ENCODE data around the gene HIVEP2. TPM values are rescaled to one million over a fixed set of nuclear protein-coding genes. Genes with fewer than 3 reads are reported as not detected.
A peak's percentile ranks its signal among the peaks of the same experiment; 100 is the strongest.

The HIVEP2 gene
- total and polyA plus RNA-seq, 9 donors: 8.4 to 58.9 (median 32.1) TPM

DNA sequence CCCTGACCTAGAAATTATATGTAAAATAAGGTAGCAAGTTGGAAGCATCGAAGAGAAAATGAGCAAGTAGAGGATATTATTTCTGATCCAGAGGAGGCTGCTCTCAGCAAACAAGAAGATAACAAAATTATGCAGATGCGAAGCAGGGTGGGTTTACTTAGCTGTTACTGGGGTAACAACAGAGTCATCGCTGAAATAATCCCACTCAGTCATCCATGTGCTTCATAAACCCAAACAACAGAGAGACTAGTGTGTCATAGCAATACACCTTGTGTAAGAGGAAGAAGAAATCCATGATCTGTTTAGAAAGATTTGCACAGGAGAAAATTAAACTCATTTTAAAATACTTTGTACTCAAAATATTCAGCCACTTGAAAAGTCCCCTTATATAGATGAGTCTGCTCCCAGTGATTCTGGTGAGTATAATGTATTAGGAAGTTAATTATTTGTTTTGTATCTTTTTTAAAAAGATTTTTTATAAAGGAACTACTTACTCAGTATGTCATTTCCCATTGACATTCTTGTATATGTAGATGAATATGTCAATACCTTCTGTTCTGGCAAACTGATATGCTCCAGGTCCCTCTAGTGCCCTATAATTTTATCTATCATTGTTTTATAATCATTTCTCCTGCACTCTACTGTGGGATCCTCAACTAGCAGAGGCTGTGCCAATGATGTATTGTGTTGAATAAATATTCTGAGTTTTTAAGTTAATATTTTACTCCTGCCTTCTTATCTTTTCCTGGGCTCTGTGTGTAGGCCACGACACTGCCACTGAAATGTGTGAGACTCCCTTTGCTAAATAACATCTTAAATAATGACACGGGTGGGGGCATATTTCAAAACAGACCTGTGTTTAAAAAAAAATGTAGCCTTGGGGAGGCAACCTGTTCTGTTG is 8.6 kb upstream of the HIVEP2 start:
- Histone ChIP-seq H3K36me3 (no peaks in the 10 kb centered on the region), H3K4me1 (ENCODE audit: insufficient read depth) (no peaks in the 10 kb centered on the region), H3K4me3 (no peak overlapping the region), H3K9me3 (no peaks in the 10 kb centered on the region), H3K27me3 (no peaks in the 10 kb centered on the region), H3K27ac (no peak overlapping the region)
- intact Hi-C loops (cut with DNase I): no loop called here
- no peak for TF ChIP-seq POLR2A (IDR thresholded peaks at IDR 0.05)
- TF ChIP-seq EP300 (IDR thresholded peaks at IDR 0.05): no peak
- TF ChIP-seq, protein P1, sequence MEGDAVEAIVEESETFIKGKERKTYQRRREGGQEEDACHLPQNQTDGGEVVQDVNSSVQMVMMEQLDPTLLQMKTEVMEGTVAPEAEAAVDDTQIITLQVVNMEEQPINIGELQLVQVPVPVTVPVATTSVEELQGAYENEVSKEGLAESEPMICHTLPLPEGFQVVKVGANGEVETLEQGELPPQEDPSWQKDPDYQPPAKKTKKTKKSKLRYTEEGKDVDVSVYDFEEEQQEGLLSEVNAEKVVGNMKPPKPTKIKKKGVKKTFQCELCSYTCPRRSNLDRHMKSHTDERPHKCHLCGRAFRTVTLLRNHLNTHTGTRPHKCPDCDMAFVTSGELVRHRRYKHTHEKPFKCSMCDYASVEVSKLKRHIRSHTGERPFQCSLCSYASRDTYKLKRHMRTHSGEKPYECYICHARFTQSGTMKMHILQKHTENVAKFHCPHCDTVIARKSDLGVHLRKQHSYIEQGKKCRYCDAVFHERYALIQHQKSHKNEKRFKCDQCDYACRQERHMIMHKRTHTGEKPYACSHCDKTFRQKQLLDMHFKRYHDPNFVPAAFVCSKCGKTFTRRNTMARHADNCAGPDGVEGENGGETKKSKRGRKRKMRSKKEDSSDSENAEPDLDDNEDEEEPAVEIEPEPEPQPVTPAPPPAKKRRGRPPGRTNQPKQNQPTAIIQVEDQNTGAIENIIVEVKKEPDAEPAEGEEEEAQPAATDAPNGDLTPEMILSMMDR (IDR thresholded peaks at IDR 0.05): no peak
- no peak for DNase-seq
- WGBS, 3 donors: 65 to 80% (median 70%) methylated on average over 5 of the region's 5 CpGs

DNA sequence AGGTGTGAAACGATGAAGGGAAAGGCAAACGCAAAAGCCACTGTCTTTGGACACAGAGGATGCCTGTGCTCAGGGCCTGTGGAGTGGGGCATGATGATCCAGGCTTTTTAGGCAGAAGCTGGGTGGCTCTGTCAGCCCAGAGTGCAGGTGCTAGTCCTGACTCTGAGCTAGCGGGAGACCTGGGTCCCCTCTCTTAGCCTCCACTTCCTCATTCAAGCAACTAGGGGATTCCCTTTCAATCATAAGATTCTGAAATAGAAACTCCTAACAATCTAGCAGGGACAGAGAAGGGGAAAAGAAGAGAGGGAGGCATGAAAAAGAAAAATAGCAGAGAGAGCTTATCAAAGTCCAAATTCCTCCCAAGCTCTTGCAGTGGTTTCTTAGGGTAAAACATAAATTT is 7.6 kb upstream of the HIVEP2 start:
- TF ChIP-seq EP300 (IDR thresholded peaks at IDR 0.05) (no peak), POLR2A (IDR thresholded peaks at IDR 0.05) (no peak)
- TF ChIP-seq, protein P1 (IDR thresholded peaks at IDR 0.05): no peak
- 86 to 95% (median 90%) methylated on average over 3 of the region's 3 CpGs for WGBS, 3 donors
- Histone ChIP-seq H3K36me3 (no peaks in the 10 kb centered on the region), H3K9me3 (no peaks in the 10 kb centered on the region), H3K27ac (no peak overlapping the region), H3K27me3 (no peaks in the 10 kb centered on the region), H3K4me1 (ENCODE audit: insufficient read depth) (no peaks in the 10 kb centered on the region), H3K4me3 (no peak overlapping the region)
- no peak for DNase-seq
- intact Hi-C loops (cut with DNase I): no loop called here

DNA sequence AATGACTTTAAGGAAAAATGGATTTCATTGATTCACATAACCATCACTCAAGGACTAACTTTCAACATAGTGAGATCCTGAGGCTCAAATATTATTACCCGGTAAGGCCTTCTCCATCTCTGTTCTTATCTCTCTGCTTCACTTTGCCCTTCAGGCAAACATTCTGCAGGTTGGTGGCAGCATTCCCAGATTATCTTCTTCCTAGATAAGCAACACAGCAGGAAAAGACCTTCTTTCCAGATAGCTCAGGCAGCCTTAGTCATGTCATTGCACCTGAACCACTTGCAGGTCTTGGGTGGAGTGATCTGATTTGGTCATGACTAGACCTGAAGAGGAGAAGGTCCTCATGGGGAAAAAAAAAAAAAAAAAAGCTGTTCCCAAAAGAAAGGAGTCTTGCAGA is 5.3 kb upstream of the HIVEP2 start:
- no peaks in the 10 kb centered on the region for H3K27me3 ChIP-seq
- TF ChIP-seq EP300 (IDR thresholded peaks at IDR 0.05) (no peak), POLR2A (IDR thresholded peaks at IDR 0.05) (no peak)
- TF ChIP-seq, protein P1 (IDR thresholded peaks at IDR 0.05): no peak
- no peak for DNase-seq
- no peak overlapping the region for H3K4me3 ChIP-seq
- intact Hi-C loops (cut with DNase I): no loop called here
- H3K27ac ChIP-seq: no peak overlapping the region
- H3K9me3 ChIP-seq: no peaks in the 10 kb centered on the region
- H3K36me3 ChIP-seq: no peaks in the 10 kb centered on the region
- H3K4me1 ChIP-seq (ENCODE audit: insufficient read depth): no peaks in the 10 kb centered on the region
- WGBS, 3 donors: 82 to 87% (median 86%) methylated on average over 1 of the region's 1 CpG

DNA sequence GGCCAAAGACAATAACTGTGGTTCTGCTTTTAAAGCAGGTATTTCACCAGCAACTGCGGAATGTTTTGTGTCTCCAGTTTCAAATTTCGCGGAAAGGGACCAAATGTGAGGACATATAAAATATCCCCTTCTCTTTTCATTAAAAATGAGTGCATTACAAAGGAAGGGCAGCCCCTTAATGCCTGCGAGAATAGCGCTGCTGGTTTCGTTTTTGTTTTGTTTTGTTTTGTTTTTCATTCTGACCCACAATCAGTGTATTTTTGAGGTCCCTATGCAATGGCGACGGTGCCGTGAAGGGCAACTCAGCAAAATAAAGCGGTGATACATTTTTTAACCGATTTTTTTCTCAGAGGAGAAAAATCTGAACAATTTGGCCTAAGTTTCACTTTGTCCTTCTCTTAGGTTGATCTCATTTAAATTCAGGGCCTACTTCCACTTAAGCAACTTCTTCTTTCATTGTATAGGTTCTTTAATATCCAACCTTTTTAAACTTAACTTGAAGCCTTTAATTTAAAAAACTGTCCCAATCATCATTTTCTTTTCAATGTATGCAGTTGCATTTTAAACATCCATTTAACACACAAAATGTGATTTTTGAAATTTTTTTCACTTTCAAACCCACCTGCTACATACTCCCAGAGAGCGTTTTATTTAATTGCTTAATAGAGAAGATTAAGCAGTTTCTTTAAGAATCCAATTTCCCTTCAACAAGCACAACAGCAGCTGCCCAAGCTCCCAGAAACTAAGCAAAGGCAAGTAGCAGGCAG is 2.9 kb upstream of the HIVEP2 start:
- Histone ChIP-seq H3K9me3 (no peaks in the 10 kb centered on the region), H3K4me3 (peak overlapping the region; percentile 88), H3K27me3 (no peaks in the 10 kb centered on the region), H3K27ac (peak overlapping the region; percentile 99), H3K4me1 (ENCODE audit: insufficient read depth) (no peaks in the 10 kb centered on the region), H3K36me3 (no peaks in the 10 kb centered on the region)
- no peak for DNase-seq
- WGBS, 3 donors: 6 to 9% (median 8%) methylated on average over 12 of the region's 12 CpGs
- intact Hi-C loops (cut with DNase I): loop anchor here (2.0 to 10.0 kb wide), 8 partner anchors 21 to 253 kb away; partner anchors contain the start of gene AIG1 (in 1 of the 4)
- TF ChIP-seq, protein P1 (IDR thresholded peaks at IDR 0.05): no peak
- TF ChIP-seq EP300 (IDR thresholded peaks at IDR 0.05) (no peak), POLR2A (IDR thresholded peaks at IDR 0.05) (no peak)
